Measurements from ENCODE around the gene MTERF2. TPM values are rescaled to one million over a fixed set of nuclear protein-coding genes. Genes with fewer than 3 reads are reported as not detected.

MTERF2 gene
- total and polyA plus RNA-seq, 9 donors: 11.7 to 21.9 (median 15.3) TPM

DNA sequence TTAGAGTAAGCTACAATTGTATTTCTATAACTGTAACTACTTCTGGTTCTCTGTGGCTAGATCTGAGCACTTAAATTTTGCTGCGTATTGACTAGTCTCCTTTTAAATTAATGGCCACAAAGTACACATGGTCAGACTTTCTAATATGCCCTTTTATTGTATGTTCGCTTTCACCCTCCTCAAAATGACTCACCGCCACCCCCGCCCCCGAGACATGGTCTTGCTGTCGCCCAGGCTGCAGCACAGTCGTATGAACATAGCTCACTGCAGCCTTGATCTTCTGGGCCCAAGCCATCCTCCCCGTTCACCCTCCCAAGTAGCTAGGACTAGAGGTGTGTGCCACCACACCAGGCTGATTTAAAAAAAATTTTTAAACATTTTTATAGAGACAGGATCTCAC lies 11.8 kb downstream of the MTERF2 start:
- no peak for TF ChIP-seq CTCF (IDR thresholded peaks at IDR 0.05)
- TF ChIP-seq POLR2A (IDR thresholded peaks at IDR 0.05): no peak
- TF ChIP-seq EP300 (IDR thresholded peaks at IDR 0.05): no peak
- Histone ChIP-seq H3K9me3 (no peaks in the 10 kb centered on the region), H3K4me3 (no peak overlapping the region), H3K36me3 (no peaks in the 10 kb centered on the region), H3K4me1 (ENCODE audit: insufficient read depth) (peaks cover 2% of the 10 kb centered on the region), H3K27ac (no peak overlapping the region), H3K27me3 (no peaks in the 10 kb centered on the region)
- intact Hi-C loops (cut with DNase I): no loop called here
- no peak for DNase-seq
- 93 to 97% (median 93%) methylated on average over 8 of the region's 8 CpGs for WGBS, 3 donors

DNA sequence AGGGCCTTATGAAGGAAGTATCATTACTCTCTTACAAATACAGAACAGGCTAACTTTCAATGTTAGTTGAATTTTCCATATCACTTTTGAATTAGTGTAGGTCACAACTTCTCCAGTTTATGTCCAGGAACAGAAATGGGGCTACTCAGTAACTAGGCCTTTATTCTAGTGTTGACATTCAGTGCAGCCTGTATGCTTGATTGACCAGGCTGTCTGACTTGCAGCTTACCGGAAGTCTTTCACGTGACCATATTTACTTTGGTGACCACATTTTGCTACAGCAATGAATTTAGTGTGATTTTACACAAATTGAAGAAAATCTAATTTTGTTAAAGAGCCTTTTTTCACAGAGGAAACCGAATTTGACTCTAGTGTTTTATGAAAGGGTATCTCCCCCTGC lies 12.4 kb downstream of the MTERF2 start:
- intact Hi-C loops (cut with DNase I): no loop called here
- Histone ChIP-seq H3K4me1 (ENCODE audit: insufficient read depth) (peaks cover 2% of the 10 kb centered on the region), H3K9me3 (no peaks in the 10 kb centered on the region), H3K4me3 (no peak overlapping the region), H3K27me3 (no peaks in the 10 kb centered on the region), H3K27ac (no peak overlapping the region), H3K36me3 (no peaks in the 10 kb centered on the region)
- DNase-seq: no peak
- 88 to 90% (median 89%) methylated on average over 3 of the region's 3 CpGs for WGBS, 3 donors
- TF ChIP-seq EP300 (IDR thresholded peaks at IDR 0.05) (no peak), CTCF (IDR thresholded peaks at IDR 0.05) (no peak), POLR2A (IDR thresholded peaks at IDR 0.05) (no peak)

- Histone ChIP-seq H3K36me3 (no peaks in the 10 kb centered on the region), H3K9me3 (no peaks in the 10 kb centered on the region), H3K4me1 (ENCODE audit: insufficient read depth) (peaks cover 2% of the 10 kb centered on the region), H3K27ac (no peak overlapping the region), H3K27me3 (no peaks in the 10 kb centered on the region), H3K4me3 (no peak overlapping the region)
- intact Hi-C loops (cut with DNase I): no loop called here
- TF ChIP-seq POLR2A (IDR thresholded peaks at IDR 0.05): no peak
- no peak for TF ChIP-seq CTCF (IDR thresholded peaks at IDR 0.05)
- no peak for TF ChIP-seq EP300 (IDR thresholded peaks at IDR 0.05)
- DNase-seq: no peak
Observed at GRCh38 chr12:106973545-106973944, 13.4 kb downstream of the MTERF2 start.

GRCh38 chr12:106971065-106971464 lies 15.9 kb downstream of the MTERF2 start:
- TF ChIP-seq EP300 (IDR thresholded peaks at IDR 0.05) (no peak), CTCF (IDR thresholded peaks at IDR 0.05) (no peak), POLR2A (IDR thresholded peaks at IDR 0.05) (no peak)
- Histone ChIP-seq H3K4me1 (ENCODE audit: insufficient read depth) (peaks cover 2% of the 10 kb centered on the region), H3K36me3 (no peaks in the 10 kb centered on the region), H3K9me3 (no peaks in the 10 kb centered on the region), H3K27me3 (no peaks in the 10 kb centered on the region), H3K4me3 (no peak overlapping the region), H3K27ac (no peak overlapping the region)
- intact Hi-C loops (cut with DNase I): no loop called here
- 92 to 94% (median 94%) methylated on average over 2 of the region's 2 CpGs for WGBS, 3 donors
- DNase-seq: no peak

DNA sequence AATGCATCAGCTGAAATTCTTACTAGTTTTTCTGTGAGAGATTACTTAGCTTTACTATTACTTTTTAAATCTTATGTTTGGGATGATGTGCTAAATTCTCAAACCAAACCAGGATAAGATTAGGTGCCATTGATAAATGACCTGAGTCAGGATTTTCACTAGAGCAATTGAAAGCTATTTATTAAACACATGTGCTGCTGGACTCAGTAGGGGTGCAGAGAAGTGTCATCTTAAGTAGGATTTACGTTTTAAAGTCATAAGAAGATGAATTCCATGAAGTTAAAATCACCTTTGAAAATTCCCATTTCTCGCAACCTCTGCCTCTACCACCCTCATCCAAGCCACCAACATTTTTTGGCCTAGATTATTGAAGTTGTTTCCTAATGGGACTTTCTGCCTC lies 22.4 kb downstream of the MTERF2 start:
- no peak overlapping the region for H3K4me3 ChIP-seq
- H3K36me3 ChIP-seq: no peaks in the 10 kb centered on the region
- H3K27ac ChIP-seq: no peak overlapping the region
- no peaks in the 10 kb centered on the region for H3K27me3 ChIP-seq
- H3K9me3 ChIP-seq: no peaks in the 10 kb centered on the region
- TF ChIP-seq CTCF (IDR thresholded peaks at IDR 0.05): no peak
- no peak for TF ChIP-seq POLR2A (IDR thresholded peaks at IDR 0.05)
- TF ChIP-seq EP300 (IDR thresholded peaks at IDR 0.05): no peak
- intact Hi-C loops (cut with DNase I): no loop called here
- H3K4me1 ChIP-seq (ENCODE audit: insufficient read depth): no peaks in the 10 kb centered on the region
- 88 to 93% (median 93%) methylated on average over 2 of the region's 2 CpGs for WGBS, 3 donors
- no peak for DNase-seq

All from ovary (tissue), 9 donors.